Measurements from ENCODE around the gene NYAP1. TPM values are rescaled to one million over a fixed set of nuclear protein-coding genes. Genes with fewer than 3 reads are reported as not detected.
A peak's percentile ranks its signal among the peaks of the same experiment; 100 is the strongest.

The NYAP1 gene
- total RNA-seq, 6 experiments from 2014 or later, result 0.50 to 0.99 (median 0.86) TPM

DNA sequence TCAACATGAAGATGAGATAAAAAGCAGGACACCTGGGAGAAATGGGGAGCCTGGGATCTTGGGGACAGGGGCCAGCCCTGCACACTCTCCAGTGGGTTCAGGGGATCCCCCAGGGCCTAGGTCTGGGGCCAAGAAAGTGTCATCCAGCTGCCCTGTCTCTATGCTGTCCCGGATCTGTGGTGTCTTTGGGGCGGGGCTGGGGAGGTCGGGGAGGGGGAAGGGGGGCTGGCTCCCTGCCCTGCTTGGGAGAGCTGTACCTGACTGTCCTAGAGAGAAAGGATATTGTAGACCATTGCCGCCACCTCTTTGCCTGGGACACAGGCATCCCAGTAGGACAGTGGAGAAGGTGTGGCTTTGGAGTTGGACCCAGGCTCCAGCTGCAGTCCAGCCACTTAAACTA, 12.7 kb upstream of the NYAP1 start:
- H3K9me3 Mint-ChIP-seq, result no peaks in the 10 kb centered on the region
- peaks cover 10% of the 10 kb centered on the region for H3K4me1 Mint-ChIP-seq (ENCODE audit: low read depth)
- H3K4me3 Mint-ChIP-seq, result no peak overlapping the region
- no peaks in the 10 kb centered on the region; the same call in 1 of the 2 replicates for H3K27me3 Mint-ChIP-seq (ENCODE audit: insufficient read depth)
- no peak for DNase-seq
- H3K36me3 Mint-ChIP-seq (ENCODE audit: low read depth), result peaks cover 10% of the 10 kb centered on the region; the same call in 1 of the 2 replicates
- 0 out of 2 replicates have a peak overlapping the region, but pooled peaks have one; percentile 16 for H3K27ac Mint-ChIP-seq
- TF ChIP-seq, protein P1, sequence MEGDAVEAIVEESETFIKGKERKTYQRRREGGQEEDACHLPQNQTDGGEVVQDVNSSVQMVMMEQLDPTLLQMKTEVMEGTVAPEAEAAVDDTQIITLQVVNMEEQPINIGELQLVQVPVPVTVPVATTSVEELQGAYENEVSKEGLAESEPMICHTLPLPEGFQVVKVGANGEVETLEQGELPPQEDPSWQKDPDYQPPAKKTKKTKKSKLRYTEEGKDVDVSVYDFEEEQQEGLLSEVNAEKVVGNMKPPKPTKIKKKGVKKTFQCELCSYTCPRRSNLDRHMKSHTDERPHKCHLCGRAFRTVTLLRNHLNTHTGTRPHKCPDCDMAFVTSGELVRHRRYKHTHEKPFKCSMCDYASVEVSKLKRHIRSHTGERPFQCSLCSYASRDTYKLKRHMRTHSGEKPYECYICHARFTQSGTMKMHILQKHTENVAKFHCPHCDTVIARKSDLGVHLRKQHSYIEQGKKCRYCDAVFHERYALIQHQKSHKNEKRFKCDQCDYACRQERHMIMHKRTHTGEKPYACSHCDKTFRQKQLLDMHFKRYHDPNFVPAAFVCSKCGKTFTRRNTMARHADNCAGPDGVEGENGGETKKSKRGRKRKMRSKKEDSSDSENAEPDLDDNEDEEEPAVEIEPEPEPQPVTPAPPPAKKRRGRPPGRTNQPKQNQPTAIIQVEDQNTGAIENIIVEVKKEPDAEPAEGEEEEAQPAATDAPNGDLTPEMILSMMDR (IDR thresholded peaks at IDR 0.05), result no peak

DNA sequence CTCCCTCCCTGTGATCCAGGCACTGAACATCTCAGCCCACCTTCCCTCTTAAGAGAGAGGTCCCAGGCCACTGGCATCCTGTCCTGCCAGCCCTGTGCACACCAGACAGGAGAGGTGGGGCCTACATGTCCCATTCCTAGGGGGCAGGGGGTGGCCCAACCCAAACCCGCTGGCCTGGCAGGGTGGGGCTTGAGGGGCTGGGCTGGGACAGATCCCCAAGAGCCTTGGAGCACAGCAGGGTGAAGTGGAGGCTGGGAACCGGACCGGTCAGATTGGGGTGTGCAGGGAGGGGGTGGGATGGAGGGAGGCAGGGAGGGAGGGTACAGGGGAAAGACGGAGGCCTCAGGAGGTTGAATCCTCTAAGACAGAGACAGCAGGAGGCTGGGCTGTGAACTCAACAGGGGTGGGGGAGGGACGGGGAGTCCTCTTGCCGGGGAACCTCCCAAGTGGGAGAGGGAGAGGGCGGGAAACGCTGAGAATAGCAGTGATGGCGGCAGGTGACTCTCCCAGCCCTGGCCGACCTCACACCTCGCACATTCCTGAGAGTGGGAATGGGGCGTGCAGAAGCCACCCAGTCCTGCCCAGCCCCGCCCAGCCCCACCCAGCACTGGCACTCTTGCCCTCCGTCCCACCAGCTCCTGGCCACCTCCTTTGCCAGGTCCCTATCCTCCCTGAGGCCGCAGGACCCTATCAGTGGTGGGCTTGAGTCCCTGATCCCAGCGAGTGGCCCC, 11.4 kb upstream of the NYAP1 start:
- Mint-ChIP-seq H3K4me3 (no peak overlapping the region), H3K9me3 (no peaks in the 10 kb centered on the region), H3K4me1 (ENCODE audit: low read depth) (peaks cover 21% of the 10 kb centered on the region), H3K36me3 (ENCODE audit: low read depth) (peaks cover 10% of the 10 kb centered on the region; the same call in 1 of the 2 replicates), H3K27me3 (ENCODE audit: insufficient read depth) (no peaks in the 10 kb centered on the region; the same call in 1 of the 2 replicates), H3K27ac (no peak overlapping the region)
- TF ChIP-seq, protein P1 (IDR thresholded peaks at IDR 0.05), result no peak
- no peak for DNase-seq

DNA sequence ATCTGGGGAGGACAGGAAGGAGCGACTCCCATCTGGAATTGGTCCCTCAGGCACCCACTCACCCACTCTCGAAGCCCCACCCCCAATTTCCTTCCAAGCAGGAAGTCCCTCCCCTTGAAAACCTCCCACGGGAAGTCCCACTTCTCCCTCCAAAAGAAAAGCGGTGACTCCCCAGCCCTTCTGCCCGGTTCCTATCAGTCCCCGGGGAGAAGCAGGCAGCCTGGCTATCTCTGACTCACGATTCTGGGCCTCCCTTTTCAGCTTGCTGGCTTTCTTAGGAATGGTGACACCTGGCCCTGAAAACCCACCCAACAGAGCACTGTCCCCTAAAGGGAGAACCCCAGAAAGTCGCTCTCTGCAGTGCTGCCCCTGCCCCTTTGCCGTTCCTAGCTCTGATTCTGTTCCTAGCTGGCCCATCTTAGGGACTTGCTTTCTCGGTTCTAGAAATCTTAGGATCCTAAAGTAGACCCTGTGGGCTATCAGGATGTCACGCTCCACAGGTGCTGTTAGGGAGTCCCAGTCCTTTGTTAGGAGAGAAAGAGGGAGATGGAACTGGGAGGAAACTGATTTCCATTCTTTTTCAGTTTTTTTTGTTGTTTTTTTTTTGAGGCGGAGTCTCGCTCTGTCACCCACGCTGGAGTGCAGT, 10.8 kb upstream of the NYAP1 start:
- DNase-seq, result no peak
- H3K4me1 Mint-ChIP-seq (ENCODE audit: low read depth), result peaks cover 21% of the 10 kb centered on the region

DNA sequence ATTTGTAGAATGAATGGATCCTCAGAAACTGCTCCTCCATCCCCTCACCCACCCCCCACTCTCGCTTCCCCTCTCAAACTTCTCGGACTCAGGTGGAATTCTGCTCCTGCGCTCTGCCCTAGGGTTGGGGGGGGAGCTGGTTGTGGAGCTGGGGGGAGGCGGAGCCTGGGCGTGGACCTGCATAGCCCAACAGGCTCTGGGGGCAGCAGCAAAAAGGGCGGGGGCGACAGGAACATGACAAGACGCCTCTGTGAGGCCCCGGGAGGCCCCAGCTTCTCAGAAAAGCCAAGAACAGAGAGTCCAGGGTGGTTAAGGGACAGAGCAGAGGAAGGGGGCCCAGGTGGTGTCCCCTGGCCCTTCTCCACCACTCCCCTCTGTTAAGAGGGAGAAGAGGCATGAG, 8.2 kb upstream of the NYAP1 start:
- peak overlapping the region; percentile 100 for H3K4me3 Mint-ChIP-seq
- H3K36me3 Mint-ChIP-seq (ENCODE audit: low read depth), result peaks cover 10% of the 10 kb centered on the region; the same call in 1 of the 2 replicates
- H3K27me3 Mint-ChIP-seq (ENCODE audit: insufficient read depth), result peaks cover 3% of the 10 kb centered on the region; the same call in 1 of the 2 replicates
- TF ChIP-seq, protein P1 (IDR thresholded peaks at IDR 0.05), result no peak
- H3K4me1 Mint-ChIP-seq (ENCODE audit: low read depth), result peaks cover 26% of the 10 kb centered on the region
- H3K9me3 Mint-ChIP-seq, result no peaks in the 10 kb centered on the region
- no peak for DNase-seq
- H3K27ac Mint-ChIP-seq, result peak overlapping the region; percentile 68

More for the DNA sequence above, 10.8 kb upstream of the NYAP1 start:
- Mint-ChIP-seq H3K36me3 (ENCODE audit: low read depth) (peaks cover 10% of the 10 kb centered on the region; the same call in 1 of the 2 replicates), H3K4me3 (no peak overlapping the region), H3K27me3 (ENCODE audit: insufficient read depth) (no peaks in the 10 kb centered on the region; the same call in 1 of the 2 replicates), H3K27ac (0 out of 2 replicates have a peak overlapping the region, but pooled peaks have one; percentile 13), H3K9me3 (no peaks in the 10 kb centered on the region)
- TF ChIP-seq, protein P1 (IDR thresholded peaks at IDR 0.05), result no peak

DNA sequence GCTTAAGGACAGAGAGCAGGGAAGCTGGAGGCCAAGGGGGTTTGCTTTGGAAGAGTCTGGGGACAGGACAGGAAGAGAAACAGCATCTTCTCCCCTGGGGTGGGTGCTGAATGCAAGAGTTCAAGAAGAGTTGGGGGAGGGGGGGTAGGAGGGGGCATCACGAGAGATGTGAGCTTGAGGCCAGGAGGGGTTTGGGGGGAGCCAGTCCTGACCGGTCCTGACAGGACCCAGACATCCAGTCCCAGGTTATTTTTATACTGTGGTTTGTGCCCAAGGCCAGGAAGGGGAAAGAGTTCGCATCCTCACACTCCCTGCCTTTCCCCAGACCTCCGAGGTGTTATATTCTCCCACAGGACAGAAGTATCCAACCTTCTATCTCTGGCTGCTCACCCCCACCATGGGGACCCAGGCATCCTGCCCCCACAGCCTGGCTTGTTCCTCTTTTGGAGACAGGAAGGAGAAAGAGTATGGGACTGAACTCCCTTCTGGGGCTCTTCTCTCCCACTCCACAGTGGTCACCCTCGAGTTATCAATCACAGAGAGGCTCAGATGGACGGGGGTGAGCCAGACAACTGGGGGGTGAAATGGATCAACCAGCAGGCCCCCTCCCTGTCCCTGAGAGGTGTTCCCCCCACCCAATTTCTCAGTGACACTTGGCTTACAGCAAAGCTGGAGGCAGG, 7.5 kb upstream of the NYAP1 start:
- TF ChIP-seq, protein P1 (IDR thresholded peaks at IDR 0.05), result no peak
- Mint-ChIP-seq H3K27me3 (ENCODE audit: insufficient read depth) (peaks cover 3% of the 10 kb centered on the region; the same call in 1 of the 2 replicates), H3K4me3 (peak overlapping the region; percentile 100), H3K36me3 (ENCODE audit: low read depth) (peaks cover 10% of the 10 kb centered on the region; the same call in 1 of the 2 replicates), H3K4me1 (ENCODE audit: low read depth) (peaks cover 26% of the 10 kb centered on the region), H3K9me3 (no peaks in the 10 kb centered on the region), H3K27ac (peak overlapping the region; percentile 68)
- DNase-seq, result no peak

Measured in HFFc6 (cell line).